Esophagus squamous epithelium (tissue), 4 donors: ENCODE results near the gene GPR143.

Experiments used
- CTCF ChIP-seq, 6 experiments: fragments of 450-650 bp in 4 of 6; fragments of 200-600 bp in 2 of 6; sonication (generic) in 2 of 6; IDR thresholded peaks; one replicate each; pipeline ENCODE4 v1.5.1; 2016 to 2019; ENCODE audit warnings: antibody characterized with exemption in 6 of 6, mild to moderate bottlenecking in 4 of 6, moderate library complexity in 4 of 6
- POLR2A ChIP-seq, 4 donors: fragments of 450-650 bp; IDR thresholded peaks; one replicate each; pipeline ENCODE4 v1.6.1; 2017; ENCODE audit warnings: antibody characterized with exemption in 4 of 4, mild to moderate bottlenecking in 4 of 4, moderate library complexity in 3 of 4

GRCh38 chrX:9781941-9782340, 16.3 kb upstream of the GPR143 start:
- TF ChIP-seq POLR2A (IDR thresholded peaks at IDR 0.05) (no peak), CTCF (IDR thresholded peaks at IDR 0.05) (no peak)
